Natural killer cell (primary cell): Measurements from ENCODE around the gene CHSY1. TPM values are rescaled to one million over a fixed set of nuclear protein-coding genes. Genes with fewer than 3 reads are reported as not detected.

Source experiments
- ATAC-seq, 3 donors: fragments of 150-1000 bp in 2 of 3; fragments of 200-7000 bp in 1 of 3; cut with Tn5 transposase; 1 replicate in 1 of 3; 2 replicates in 2 of 3; pipeline ENCODE4 v1.10.0; 2021; ENCODE audit warnings: mild to moderate bottlenecking in 2 of 3, moderate library complexity in 2 of 3
- DNase-seq, 2 donors: peaks; one replicate each; pipeline versions ENCODE4 v3.0.0 to v3.0.0-alpha.2; 2013 to 2021; ENCODE audit warnings: mixed read lengths in 1 of 2
- H3K27ac ChIP-seq: one replicate; pipeline ENCODE4 v1.5.1; 2013; ENCODE audit warnings: mild to moderate bottlenecking, low read length
- H3K27me3 ChIP-seq: one replicate; pipeline ENCODE4 v1.6.1; 2013; ENCODE audit warnings: low read length; ENCODE audit not compliant: control insufficient read depth, insufficient read depth
- H3K36me3 ChIP-seq: one replicate; pipeline ENCODE4 v1.6.1; 2013; ENCODE audit warnings: low read length; ENCODE audit not compliant: control insufficient read depth, insufficient read depth
- H3K4me1 ChIP-seq: one replicate; pipeline ENCODE4 v1.6.1; 2013; ENCODE audit warnings: low read length; ENCODE audit not compliant: control insufficient read depth, insufficient read depth
- H3K4me3 ChIP-seq: one replicate; pipeline ENCODE4 v1.5.1; 2013; ENCODE audit warnings: low read length
- H3K9me3 ChIP-seq: one replicate; pipeline ENCODE4 v1.6.1; 2013; ENCODE audit warnings: low read length; ENCODE audit not compliant: control insufficient read depth, insufficient read depth
- H3K27ac Mint-ChIP-seq, 2 donors: one replicate each; pipeline ENCODE4 v1.8.0; 2022; ENCODE audit warnings: mild to moderate bottlenecking in 2 of 2, mixed read lengths in 2 of 2, moderate library complexity in 1 of 2
- H3K27me3 Mint-ChIP-seq, 2 donors: one replicate each; pipeline ENCODE4 v1.8.0; 2022; ENCODE audit warnings: low read depth in 2 of 2, mixed read lengths in 2 of 2
- H3K36me3 Mint-ChIP-seq: one replicate; pipeline ENCODE4 v1.8.0; 2022; ENCODE audit warnings: mixed read lengths
- H3K4me1 Mint-ChIP-seq, 2 donors: one replicate each; pipeline ENCODE4 v1.8.0; 2022; ENCODE audit warnings: mixed read lengths in 2 of 2
- H3K4me3 Mint-ChIP-seq: one replicate; pipeline ENCODE4 v1.8.0; 2022; ENCODE audit warnings: mild to moderate bottlenecking, moderate library complexity, mixed read lengths
- H3K9me3 Mint-ChIP-seq, 2 donors: one replicate each; pipeline ENCODE4 v1.8.0; 2022; ENCODE audit warnings: mixed read lengths in 2 of 2
- CTCF ChIP-seq: fragments of 200-600 bp; IDR thresholded peaks from one replicate; pipeline ENCODE4 v1.8.0; 2022; ENCODE audit warnings: antibody characterized with exemption
- WGBS: methylation state at CpG from one replicate; pipeline ENCODE4 v1.1.7; 2013; ENCODE audit warnings: missing lambda C conversion rate; ENCODE audit not compliant: insufficient coverage; 5-methylcytosine and 5-hydroxymethylcytosine counted together
- intact Hi-C: fragments of 100-400 bp; cut with micrococcal nuclease; formaldehyde crosslinking; loops from one replicate; pipeline ENCODE4 v1.14.2; 2022
- total RNA-seq, 4 donors: library from RNA; stranded (reverse); fragments of 120-200 nt in 1 of 4; gene quantifications; one replicate each; pipeline versions ENCODE4 v1.2.3 to v1.2.4, GENCODE V29; 2013 to 2022

The CHSY1 gene
- total RNA-seq, 3 donors from 2014 or later (not counting 1 experiment from before 2014, with no cell fraction given) = 21.1 to 32.5 (median 30.8) TPM

- H3K36me3 Mint-ChIP-seq = peaks cover 10% of the 10 kb centered on the region
- Histone ChIP-seq H3K27ac (no peak overlapping the region), H3K27me3 (no peaks in the 10 kb centered on the region), H3K4me3 (no peak overlapping the region), H3K9me3 (no peaks in the 10 kb centered on the region), H3K36me3 (peaks cover 11% of the 10 kb centered on the region), H3K4me1 (no peaks in the 10 kb centered on the region)
- H3K4me3 Mint-ChIP-seq = no peak overlapping the region
- peak overlapping the region in 1 of 2 donors; percentile 25 for H3K27ac Mint-ChIP-seq
- intact Hi-C loops = no loop called here
- no peak for TF ChIP-seq CTCF
- no peaks in the 10 kb centered on the region for H3K9me3 Mint-ChIP-seq
- peaks cover 51 to 62% of the 10 kb centered on the region in 2 donors for H3K4me1 Mint-ChIP-seq
- DNase-seq (no peak), ATAC-seq (no peak)
- 75% methylated on average over 4 of the region's 4 CpGs for WGBS
- no peaks in the 10 kb centered on the region for H3K27me3 Mint-ChIP-seq
These were observed 69.6 kb downstream of the CHSY1 start for GRCh38 chr15:101182215-101182614.

GRCh38 chr15:101181349-101181748, 70.5 kb downstream of the CHSY1 start:
- no peak for ATAC-seq
- intact Hi-C loops = no loop called here
- Mint-ChIP-seq H3K27ac (peak overlapping the region in 1 of 2 donors; percentile 8), H3K4me1 (peaks cover 51 to 62% of the 10 kb centered on the region in 2 donors), H3K27me3 (no peaks in the 10 kb centered on the region), H3K4me3 (no peak overlapping the region), H3K36me3 (peaks cover 10% of the 10 kb centered on the region), H3K9me3 (no peaks in the 10 kb centered on the region)
- TF ChIP-seq CTCF = no peak
- no peaks in the 10 kb centered on the region for H3K4me1 ChIP-seq
- DNase-seq = no peak
- peaks cover 11% of the 10 kb centered on the region for H3K36me3 ChIP-seq
- 96% methylated on average over 4 of the region's 4 CpGs for WGBS
- H3K27ac ChIP-seq = no peak overlapping the region
- H3K9me3 ChIP-seq = no peaks in the 10 kb centered on the region
- H3K4me3 ChIP-seq = no peak overlapping the region
- no peaks in the 10 kb centered on the region for H3K27me3 ChIP-seq

- no peak overlapping the region for H3K27ac ChIP-seq
- H3K36me3 ChIP-seq = peaks cover 11% of the 10 kb centered on the region
- H3K4me1 ChIP-seq = no peaks in the 10 kb centered on the region
- Mint-ChIP-seq H3K4me3 (no peak overlapping the region), H3K27ac (peak overlapping the region; percentile 8 to 35), H3K4me1 (peaks cover 50 to 62% of the 10 kb centered on the region in 2 donors), H3K36me3 (peaks cover 10% of the 10 kb centered on the region), H3K27me3 (no peaks in the 10 kb centered on the region), H3K9me3 (no peaks in the 10 kb centered on the region)
- H3K9me3 ChIP-seq = no peaks in the 10 kb centered on the region
- no peak for TF ChIP-seq CTCF
- DNase-seq = peak in 1 of 2 donors; percentile 27
- no peak for ATAC-seq
- intact Hi-C loops = no loop called here
- 85% methylated on average over 13 of the region's 13 CpGs for whole genome bisulfite sequencing
- no peaks in the 10 kb centered on the region for H3K27me3 ChIP-seq
- H3K4me3 ChIP-seq = no peak overlapping the region
These were observed 71.1 kb downstream of the CHSY1 start for GRCh38 chr15:101180620-101181307.
